GM21447 (cell line): ENCODE data around the gene PDZD2.
"Not testable (repeated sequence)": the region's sequence is repeated elsewhere in the genome, so short reads cannot be mapped to it uniquely, and the experiment has no call there.

ENCODE experiments used
- ATAC-seq: cut with Tn5 transposase; IDR thresholded peaks from one replicate; pipeline ENCODE4 v1.9.1; 2021; ENCODE audit not compliant: unreplicated experiment

The PDZD2 gene

GRCh38 chr5:32066448-32066847, 427.5 kb downstream of the PDZD2 start:
- no peak for ATAC-seq

DNA sequence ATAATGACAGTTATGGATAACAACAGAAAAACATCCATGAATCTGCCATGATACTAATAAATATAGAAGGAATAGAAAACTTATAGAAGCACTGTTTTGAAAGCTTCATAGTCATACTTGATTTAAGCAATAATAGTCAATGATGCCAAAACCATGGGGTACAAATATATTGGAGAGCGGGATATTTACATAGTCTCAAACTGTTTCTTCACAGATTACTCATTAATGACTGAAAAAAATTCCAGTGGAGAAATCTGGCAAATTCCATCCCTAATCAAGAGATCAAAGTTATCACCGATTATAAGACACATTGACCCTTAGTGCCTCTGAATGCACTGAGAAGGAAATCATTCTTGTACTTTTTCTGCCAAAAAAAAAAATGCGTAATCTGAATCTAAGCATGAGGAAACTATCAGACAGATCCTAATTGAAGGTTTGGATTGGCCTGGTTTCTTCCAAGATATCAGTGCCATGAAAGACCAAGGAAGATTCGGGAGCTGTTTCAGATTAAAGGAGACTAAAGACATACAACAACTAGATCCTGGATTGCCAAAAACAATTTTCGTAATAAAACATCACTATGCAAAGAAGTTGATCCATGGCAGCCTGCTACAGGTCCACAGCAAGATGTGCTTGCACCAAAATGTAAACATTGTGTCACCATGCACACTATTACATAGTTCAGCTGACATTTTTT, 429.0 kb downstream of the PDZD2 start:
- ATAC-seq: no peak

DNA sequence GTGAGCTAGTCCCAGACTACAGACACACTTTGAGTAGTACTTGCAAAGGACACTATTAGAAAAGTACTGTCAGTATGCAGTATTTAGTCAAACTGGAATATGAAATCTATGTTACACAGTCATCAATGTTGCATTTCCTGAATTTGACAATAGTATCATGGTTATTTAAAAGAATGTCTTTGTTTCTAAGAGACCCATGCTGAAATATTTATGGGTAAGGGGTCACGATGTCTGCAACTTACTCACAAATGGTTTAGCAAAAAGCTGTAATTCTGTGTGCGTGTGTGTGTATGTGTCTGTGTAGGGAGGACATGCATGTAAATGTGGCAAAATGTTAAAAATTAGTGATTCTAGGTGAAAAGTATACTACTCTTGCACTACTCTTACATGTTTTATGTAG, 429.6 kb downstream of the PDZD2 start:
- ATAC-seq: no peak

GRCh38 chr5:32069396-32069795, 430.5 kb downstream of the PDZD2 start:
- no peak for ATAC-seq

GRCh38 chr5:32071351-32071944, 432.5 kb downstream of the PDZD2 start:
- no peak for ATAC-seq

DNA sequence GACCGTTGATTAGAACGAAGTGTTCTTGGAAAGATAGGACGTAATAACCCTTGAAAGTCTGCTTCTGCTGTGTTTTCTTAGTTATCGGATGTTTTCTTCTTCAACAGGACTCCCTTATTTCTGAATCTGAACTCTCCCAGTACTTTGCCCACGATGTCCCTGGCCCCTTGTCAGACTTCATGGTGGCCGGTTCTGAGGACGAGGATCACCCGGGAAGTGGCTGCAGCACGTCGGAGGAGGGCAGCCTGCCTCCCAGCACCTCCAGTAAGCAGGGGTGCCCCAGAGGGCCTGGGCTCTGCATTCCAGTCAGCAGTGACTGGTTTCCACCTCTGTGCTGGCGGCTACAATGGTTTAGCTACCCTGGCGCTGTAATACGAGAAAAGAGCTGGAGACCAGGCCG, 433.1 kb downstream of the PDZD2 start:
- ATAC-seq: no peak

- ATAC-seq: no peak
Measured at GRCh38 chr5:32074401-32074800, 435.5 kb downstream of the PDZD2 start.

GRCh38 chr5:32076699-32077695, 438.1 kb downstream of the PDZD2 start:
- no peak for ATAC-seq

DNA sequence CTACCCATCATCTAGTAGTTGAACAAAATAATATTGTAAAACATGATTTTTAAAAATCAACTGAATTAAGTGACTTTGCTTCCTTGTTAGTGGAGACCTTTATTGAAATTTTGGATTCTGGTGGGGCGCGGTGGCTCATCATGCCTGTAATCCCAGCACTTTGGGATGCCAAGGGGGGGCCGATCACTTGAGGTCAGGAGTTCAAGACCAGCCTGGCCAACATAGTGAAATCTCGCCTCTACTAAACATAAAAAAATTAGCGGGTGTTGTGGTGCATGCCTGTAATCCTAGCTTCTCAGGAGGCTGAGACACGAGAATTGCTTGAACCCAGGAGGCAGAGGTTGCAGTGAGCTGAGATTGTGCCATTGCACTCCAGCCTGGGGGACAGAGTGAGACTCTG, 439.9 kb downstream of the PDZD2 start:
- not testable (repeated sequence) for ATAC-seq

DNA sequence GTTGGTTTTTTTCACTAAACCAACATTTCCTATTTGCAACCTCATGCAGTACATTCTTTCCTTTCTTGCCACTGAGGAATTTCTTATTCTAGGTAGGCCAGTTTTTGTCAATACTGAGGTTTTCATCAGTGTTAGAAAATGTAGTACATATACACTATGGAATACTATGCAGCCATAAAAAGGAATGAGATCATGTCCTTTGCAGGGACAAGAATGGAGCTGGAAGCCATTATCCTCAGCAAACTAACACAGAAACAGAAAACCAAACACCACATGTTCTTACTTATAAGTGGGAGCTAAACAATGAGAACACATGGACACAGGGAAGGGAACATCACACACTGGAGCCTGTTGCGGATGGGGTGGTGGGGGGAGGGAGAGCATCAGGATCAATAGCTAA, 441.6 kb downstream of the PDZD2 start:
- not testable (repeated sequence) for ATAC-seq

DNA sequence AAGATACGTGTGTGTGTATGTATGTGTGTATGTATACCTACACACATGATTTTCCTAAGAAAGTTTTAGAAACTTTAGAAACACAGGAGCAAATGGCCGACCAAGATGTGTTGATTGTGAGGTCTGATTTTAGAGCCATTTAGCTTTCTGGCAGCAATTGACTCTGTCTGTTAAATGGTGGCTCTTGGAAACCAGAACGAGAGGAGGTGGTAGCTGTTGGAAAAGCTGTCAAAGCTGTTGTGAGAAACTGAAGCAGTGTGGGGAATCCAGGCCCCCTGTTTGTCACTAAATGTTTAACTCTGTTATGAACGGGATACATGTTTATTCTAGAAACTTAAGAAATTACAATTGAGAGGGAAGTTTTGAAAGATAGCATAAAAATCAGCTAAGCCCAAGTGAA, 443.8 kb downstream of the PDZD2 start:
- ATAC-seq: no peak

GRCh38 chr5:32083981-32084430, 445.1 kb downstream of the PDZD2 start:
- ATAC-seq: no peak

- ATAC-seq: no peak
Measured at GRCh38 chr5:32087086-32088082, 448.5 kb downstream of the PDZD2 start.

DNA sequence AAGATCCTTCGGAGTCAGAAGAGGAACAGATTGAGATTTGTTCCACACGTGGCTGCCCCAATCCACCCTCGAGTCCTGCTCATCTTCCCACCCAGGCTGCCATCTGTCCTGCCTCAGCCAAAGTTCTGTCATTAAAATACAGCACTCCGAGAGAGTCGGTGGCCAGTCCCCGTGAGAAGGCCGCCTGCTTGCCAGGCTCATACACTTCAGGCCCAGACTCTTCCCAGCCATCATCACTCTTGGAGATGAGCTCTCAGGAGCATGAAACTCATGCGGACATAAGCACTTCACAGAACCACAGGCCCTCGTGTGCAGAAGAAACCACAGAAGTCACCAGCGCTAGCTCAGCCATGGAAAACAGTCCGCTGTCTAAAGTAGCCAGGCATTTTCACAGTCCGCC, 449.3 kb downstream of the PDZD2 start:
- no peak for ATAC-seq

DNA sequence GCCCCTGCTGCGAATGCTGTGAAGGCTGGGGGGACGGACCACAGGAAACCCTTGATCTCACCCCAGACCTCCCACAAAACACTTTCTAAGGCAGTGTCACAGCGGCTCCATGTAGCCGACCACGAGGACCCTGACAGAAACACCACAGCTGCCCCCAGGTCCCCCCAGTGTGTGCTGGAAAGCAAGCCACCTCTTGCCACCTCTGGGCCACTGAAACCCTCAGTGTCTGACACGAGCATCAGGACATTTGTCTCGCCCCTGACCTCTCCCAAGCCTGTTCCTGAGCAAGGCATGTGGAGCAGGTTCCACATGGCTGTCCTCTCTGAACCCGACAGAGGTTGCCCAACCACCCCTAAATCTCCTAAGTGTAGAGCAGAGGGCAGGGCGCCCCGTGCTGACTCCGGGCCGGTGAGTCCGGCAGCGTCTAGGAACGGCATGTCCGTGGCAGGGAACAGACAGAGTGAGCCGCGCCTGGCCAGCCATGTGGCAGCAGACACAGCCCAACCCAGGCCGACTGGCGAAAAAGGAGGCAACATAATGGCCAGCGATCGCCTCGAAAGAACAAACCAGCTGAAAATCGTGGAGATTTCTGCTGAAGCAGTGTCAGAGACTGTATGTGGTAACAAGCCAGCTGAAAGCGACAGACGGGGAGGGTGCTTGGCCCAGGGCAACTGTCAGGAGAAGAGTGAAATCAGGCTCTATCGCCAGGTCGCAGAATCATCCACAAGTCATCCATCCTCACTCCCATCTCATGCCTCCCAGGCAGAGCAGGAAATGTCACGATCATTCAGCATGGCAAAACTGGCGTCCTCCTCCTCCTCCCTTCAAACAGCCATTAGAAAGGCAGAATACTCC, 450.4 kb downstream of the PDZD2 start:
- no peak for ATAC-seq

DNA sequence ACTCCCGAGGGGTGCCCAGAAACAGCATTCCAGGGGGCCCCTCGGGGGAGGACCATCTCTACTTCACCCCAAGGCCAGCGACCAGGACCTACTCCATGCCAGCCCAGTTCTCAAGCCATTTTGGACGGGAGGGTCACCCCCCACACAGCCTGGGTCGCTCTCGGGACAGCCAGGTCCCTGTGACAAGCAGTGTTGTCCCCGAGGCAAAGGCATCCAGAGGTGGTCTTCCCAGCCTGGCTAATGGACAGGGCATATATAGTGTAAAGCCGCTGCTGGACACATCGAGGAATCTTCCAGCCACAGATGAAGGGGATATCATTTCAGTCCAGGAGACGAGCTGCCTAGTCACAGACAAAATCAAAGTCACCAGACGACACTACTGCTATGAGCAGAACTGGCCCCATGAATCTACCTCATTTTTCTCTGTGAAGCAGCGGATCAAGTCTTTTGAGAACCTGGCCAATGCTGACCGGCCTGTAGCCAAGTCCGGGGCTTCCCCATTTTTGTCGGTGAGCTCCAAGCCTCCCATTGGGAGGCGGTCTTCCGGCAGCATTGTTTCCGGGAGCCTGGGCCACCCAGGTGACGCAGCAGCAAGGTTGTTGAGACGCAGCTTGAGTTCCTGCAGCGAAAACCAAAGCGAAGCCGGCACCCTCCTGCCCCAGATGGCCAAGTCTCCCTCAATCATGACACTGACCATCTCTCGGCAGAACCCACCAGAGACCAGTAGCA, 451.3 kb downstream of the PDZD2 start:
- ATAC-seq: no peak

- no peak for ATAC-seq
Measured at GRCh38 chr5:32090755-32091128, 451.8 kb downstream of the PDZD2 start.

GRCh38 chr5:32092938-32093812, 454.2 kb downstream of the PDZD2 start:
- ATAC-seq: peak; percentile 87
